NT2/D1 (cell line): ENCODE results near the gene CAMTA1.

ENCODE experiments used
- YY1 ChIP-seq: IDR thresholded peaks from 2 replicates; pipeline ENCODE4 v1.6.1; 2011; ENCODE audit not compliant: insufficient read length, insufficient read depth
- ZNF274 ChIP-seq: IDR thresholded peaks from 2 replicates; pipeline ENCODE4 v1.6.1; 2011; ENCODE audit warnings: mild to moderate bottlenecking, low read depth, low read length

DNA sequence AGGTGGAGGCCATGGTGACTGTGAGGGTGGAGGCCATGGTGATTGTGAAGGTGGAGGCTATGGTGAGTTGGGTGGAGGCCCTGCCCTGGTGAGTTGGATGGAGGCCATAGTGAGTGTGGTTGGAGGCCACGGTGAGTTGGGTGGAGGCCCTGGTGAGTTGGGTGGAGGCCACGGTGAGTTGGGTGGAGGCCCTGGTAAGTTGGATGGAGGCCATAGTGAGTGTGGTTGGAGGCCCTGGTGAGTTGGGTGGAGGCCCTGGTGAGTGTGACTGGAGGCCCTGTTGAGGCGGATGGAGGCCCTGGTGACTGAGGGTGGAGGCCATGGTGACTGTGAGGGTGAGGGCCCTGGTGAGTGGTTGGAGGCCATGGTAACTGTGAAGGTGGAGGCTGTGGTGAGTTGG lies 860.9 kb downstream of the CAMTA1 start:
- TF ChIP-seq YY1 (no peak), ZNF274 (no peak)
